HG02943 (cell line): Measurements from ENCODE around the gene JUNB.
A peak's percentile ranks its signal among the peaks of the same experiment; 100 is the strongest.

ENCODE experiments used
- ATAC-seq: cut with Tn5 transposase; IDR thresholded peaks from one replicate; pipeline ENCODE4 v1.9.1; 2021; ENCODE audit warnings: mild to moderate bottlenecking, low read depth, moderate library complexity; ENCODE audit not compliant: unreplicated experiment

Gene JUNB

DNA sequence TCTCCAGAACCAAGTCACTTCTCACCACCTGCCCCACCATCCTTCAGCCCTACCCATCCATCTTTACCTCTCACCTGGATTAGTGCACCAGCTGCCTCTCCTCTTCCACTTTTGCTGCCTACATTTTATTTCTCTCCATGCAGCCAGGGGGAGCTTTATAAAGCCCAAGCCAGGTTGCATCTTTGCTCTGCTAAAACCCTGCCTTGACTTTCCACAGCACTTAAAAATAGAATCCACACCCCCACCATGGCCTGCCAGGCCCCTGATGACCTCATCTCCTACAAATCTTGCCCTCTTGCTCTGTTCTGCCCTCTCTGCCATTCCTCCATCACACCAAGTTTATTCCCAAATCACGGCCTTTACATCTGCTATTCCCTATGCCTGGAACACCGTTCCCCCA, 17.7 kb upstream of the JUNB start:
- no peak for ATAC-seq

GRCh38 chr19:12774588-12775555, 16.4 kb upstream of the JUNB start, which contains the start of gene HOOK2:
Gene HOOK2, minus strand, starts transcription at chr19:12775552. Its CDS starts 103 bp downstream, at chr19:12775449.
- ATAC-seq: peak; percentile 10

DNA sequence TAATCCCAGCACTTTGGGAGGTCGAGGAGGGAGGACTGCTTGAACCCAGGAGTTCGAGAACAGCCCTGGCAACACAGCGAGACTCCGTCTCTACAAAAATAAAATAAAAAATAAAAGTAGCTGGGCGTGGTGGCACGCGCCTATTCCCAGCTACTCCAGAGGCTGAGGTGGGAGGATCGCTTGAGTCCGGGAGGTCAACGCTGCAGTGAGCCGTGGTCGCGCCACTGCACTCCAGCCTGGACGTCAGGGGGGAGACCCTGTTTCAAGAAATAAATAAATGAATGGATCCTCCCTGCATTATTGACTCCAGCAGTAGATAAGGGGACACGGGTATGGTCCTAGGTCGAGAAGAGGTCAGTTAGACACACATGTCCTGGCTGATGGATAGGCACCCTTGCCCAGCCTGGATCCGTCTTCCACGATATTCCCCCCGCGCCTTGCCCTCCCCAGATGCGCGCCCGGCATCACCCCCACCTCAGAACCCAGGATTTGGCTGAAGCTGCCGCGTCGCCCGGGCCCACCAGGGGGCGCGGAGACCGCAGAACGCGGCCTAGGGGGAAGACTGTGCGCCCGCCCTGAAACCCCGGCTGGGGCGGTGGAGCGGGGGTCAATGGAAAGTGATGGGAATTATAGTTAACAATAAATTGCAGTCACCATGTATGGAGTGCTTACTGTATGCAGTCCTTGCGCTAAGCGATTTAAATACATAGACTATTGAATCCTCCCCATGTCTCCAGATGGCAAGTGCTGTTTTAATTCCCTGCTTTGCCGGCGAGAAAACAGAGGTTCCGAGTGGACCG, 13.9 kb upstream of the JUNB start:
- no peak for ATAC-seq

- ATAC-seq: no peak
Observed at GRCh38 chr19:12778017-12778904, 13.0 kb upstream of the JUNB start.

GRCh38 chr19:12778905-12779161, 12.5 kb upstream of the JUNB start:
- no peak for ATAC-seq

- ATAC-seq: no peak
Observed at GRCh38 chr19:12779162-12779993, 11.9 kb upstream of the JUNB start.

DNA sequence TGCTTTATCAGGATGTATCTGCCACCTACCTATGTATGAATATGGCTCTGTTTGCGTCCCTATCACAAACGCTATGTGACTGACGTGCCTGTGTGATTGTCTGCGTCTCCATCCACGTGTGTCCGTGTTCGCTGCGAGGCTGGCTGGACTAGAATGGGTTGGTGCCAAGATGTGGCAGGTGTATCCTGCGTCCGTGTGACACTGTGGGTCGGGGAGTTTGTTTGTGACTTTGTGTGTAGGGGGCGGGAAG, 9.2 kb upstream of the JUNB start:
- no peak for ATAC-seq

DNA sequence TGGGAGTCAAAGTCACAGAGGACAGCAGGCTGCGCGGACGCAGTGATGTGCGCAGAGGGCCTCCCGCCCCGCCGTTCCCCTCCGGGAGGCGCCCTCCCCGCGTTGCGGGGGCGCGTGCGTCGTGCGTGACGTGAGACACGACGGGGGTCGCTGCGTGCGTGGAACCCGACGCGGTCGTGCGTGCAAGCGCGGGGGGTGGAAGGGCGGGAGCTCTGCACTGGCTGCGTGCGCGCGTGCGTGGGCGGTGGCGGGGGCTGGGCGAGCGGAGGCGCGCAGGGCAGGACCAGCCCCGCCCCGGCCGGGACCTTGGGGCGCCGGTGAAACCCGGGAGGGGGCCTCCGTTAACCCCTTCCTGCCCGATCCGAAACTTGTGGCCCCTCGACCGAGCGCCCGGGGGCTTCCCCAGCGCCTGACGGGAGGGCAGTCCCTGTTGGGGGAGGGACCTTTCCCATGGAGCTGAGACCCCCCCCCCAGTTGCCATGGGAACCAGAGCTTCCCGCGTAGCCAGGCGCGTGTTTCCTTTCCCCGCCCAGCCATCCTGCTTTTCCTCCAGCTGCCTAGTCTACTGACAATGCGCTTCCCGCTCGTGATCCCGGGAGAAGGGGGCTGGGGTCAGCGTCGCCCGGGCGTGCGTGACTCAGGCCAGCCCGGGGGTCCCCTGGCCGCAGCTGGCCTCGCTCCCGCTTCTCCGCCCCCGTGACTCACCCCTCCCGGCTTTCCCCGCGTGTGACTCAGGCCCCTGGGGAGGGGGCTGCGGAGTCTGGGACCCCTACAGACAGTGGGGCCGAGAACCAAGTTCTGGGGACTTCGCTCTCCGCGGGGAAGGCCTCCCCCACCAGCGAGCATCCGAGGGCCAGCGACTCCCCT, 8.6 kb upstream of the JUNB start:
- no peak for ATAC-seq

- ATAC-seq: no peak
Observed at GRCh38 chr19:12783291-12783848, 7.9 kb upstream of the JUNB start.

DNA sequence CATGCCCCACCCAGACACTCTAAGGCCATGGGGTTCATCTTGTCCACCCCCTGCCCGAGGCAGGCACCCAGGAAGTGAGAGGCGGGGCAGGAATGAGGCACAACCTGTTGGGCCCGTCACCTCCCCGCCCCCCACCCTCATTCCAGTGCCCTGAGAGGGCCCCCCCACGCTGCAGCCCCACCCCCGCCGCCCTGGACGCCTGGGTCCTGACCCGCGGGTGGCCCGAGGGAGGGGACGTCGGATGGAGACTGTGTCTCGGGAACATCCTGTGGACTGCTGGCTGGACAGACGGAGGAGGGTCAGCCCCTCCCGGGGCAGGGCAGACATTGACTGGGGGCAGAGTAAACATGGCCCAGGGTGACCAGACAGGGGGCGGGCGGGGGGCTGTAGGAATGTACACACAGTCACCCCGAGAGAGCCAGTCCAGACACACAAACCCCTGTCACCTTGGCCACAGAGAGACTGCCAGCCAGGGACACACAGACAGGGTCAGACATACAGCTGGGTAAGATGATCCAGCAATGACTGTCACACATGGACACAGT, 7.4 kb upstream of the JUNB start:
- no peak for ATAC-seq

DNA sequence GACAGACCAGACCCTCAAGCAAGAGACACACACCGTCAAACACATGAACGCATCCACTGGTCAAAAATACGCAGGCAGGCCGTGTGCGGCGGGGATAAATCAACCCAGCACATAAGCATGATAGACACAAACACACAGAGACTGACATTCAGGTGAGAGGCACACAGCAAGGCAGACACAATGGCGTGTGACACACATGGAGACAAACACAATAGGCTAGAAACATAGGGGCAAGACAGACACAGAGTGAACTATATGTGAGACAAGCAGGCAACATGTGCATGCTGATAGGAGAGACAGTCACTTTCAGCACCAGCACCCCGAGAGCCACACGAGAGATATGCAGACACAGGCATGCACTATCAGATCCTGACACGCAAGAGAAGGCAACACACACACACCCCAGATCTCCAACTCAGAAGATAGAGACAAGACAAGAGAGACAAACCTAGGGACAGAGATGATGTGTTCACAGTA, 6.9 kb upstream of the JUNB start:
- no peak for ATAC-seq

- no peak for ATAC-seq
Observed at GRCh38 chr19:12784871-12785430, 6.3 kb upstream of the JUNB start.

GRCh38 chr19:12785431-12786031, 5.8 kb upstream of the JUNB start:
- no peak for ATAC-seq

- no peak for ATAC-seq
Observed at GRCh38 chr19:12786141-12786870, 5.0 kb upstream of the JUNB start.

GRCh38 chr19:12786952-12787351, 4.3 kb upstream of the JUNB start:
- ATAC-seq: no peak

DNA sequence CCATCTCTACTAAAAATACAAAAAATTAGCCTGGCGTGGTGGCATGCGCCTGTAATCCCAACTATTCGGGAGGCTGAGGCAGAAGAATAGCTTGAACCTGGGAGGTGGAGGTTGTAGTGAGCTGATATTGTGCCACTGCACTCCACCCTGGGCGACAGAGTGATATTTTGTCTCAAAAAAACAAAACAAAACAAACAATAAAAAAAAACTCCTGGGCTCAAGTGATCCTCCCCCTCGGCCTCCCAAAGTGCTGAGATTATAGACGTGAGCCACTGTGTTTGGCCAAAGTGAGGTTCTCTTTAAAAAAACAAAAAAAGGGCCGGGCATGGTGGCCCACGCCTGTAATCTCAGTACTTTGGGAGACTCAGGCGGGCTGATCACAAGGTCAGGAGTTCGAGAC, 3.8 kb upstream of the JUNB start:
- ATAC-seq: no peak

DNA sequence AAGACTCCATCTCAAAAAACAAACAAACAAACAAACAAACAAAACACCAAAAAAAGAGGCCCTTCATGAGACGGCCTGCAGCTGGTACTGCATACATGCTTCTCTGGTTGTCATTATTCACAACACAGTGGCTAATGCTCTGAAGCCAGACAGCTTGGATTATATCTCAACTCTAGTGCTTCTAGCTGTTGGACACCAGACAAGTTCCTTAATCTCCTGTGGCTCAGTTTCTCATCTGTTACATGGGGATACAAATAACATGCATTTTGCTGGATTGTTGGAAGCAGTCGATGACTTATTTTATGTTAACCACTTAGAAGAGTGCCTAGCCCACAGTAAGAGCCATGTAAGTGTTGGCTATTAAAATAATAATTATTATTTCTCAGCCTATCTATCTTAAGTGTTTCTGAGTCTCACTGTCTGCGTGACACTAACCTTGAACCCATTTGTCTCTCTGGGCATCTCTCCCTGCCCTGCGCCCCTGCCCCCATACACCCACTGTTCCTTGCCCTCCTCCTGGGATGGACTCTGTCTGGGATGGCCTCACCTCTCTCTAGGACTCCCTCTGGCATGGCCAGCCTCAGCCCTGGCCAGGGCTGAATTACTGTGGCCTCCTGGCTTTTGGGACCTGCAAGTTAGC, 3.1 kb upstream of the JUNB start:
- no peak for ATAC-seq
